SK-N-SH (cell line): ENCODE results near the gene ELMO3. TPM values are rescaled to one million over a fixed set of nuclear protein-coding genes. Genes with fewer than 3 reads are reported as not detected.

ENCODE experiments used
- CTCF ChIA-PET: fragments of 300-600, 350-600 bp; formaldehyde crosslinking; extraction: SDS; loops from one replicate; lab custom pipeline; 2021; lab: Yijun Ruan, JAX
- POLR2A ChIA-PET: fragments of 350-600 bp; sonication (Branson Sonifier 250); formaldehyde crosslinking; extraction: SDS; loops from one replicate; lab custom pipeline; 2020; ENCODE audit warnings: antibody characterized with exemption, inconsistent platforms; lab: Yijun Ruan, JAX
- DNase-seq: peaks from one replicate; pipeline ENCODE4 v3.0.0; 2012
- H2AFZ ChIP-seq: fragments of 200-600 bp; sonication (generic); 2 replicates; pipeline ENCODE4 v1.8.1; 2016; ENCODE audit warnings: antibody characterized with exemption, mild to moderate bottlenecking, low read depth
- H3F3A ChIP-seq: fragments of 200-600 bp; sonication (generic); replicated peaks from 2 replicates; pipeline ENCODE3; 2016; ENCODE audit warnings: antibody characterized with exemption, mild to moderate bottlenecking; ENCODE audit not compliant: insufficient read depth
- H3K27ac ChIP-seq, 2 experiments: fragments of 200-500 bp in 1 of 2; fragments of 200-600 bp in 1 of 2; sonication (Bioruptor generic) in 1 of 2; sonication (generic), shearing (Covaris generic) in 1 of 2; 2 replicates each; pipeline versions ENCODE4 v1.5.1 to v1.6.1; 2014 to 2016; ENCODE audit warnings: low read depth in 2 of 2, inconsistent platforms in 1 of 2, low read length in 1 of 2, mild to moderate bottlenecking in 1 of 2, mixed read lengths in 1 of 2
- H3K27me3 ChIP-seq: fragments of 200-600 bp; sonication (generic), shearing (Covaris generic); 2 replicates; pipeline ENCODE4 v1.6.1; 2016; ENCODE audit warnings: mixed run types; ENCODE audit not compliant: insufficient read depth
- H3K36me3 ChIP-seq, 2 experiments: fragments of 200-500 bp in 1 of 2; fragments of 200-600 bp in 1 of 2; sonication (Bioruptor generic) in 1 of 2; sonication (generic) in 1 of 2; replicated peaks in 1 of 2; 2 replicates each; pipeline versions ENCODE3 to v1.5.1; 2014 to 2016; ENCODE audit warnings: low read length in 1 of 2, mild to moderate bottlenecking in 1 of 2; ENCODE audit not compliant: insufficient read depth in 2 of 2, control insufficient read depth in 1 of 2
- H3K4me1 ChIP-seq, 2 experiments: fragments of 200-500 bp in 1 of 2; fragments of 200-600 bp in 1 of 2; sonication (Bioruptor generic) in 1 of 2; sonication (generic), shearing (Covaris generic) in 1 of 2; 2 replicates each; pipeline versions ENCODE4 v1.5.1 to v1.6.1; 2014 to 2016; ENCODE audit warnings: low read depth in 1 of 2, low read length in 1 of 2, mixed run types in 1 of 2; ENCODE audit not compliant: insufficient read depth in 2 of 2, control insufficient read depth in 1 of 2
- H3K4me2 ChIP-seq: fragments of 200-600 bp; sonication (generic), shearing (Covaris generic); 2 replicates; pipeline ENCODE4 v1.6.1; 2017; ENCODE audit warnings: mixed run types
- H3K4me3 ChIP-seq, 2 experiments: fragments of 200-500 bp in 1 of 2; fragments of 200-600 bp in 1 of 2; sonication (Bioruptor generic) in 1 of 2; sonication (generic), shearing (Covaris generic) in 1 of 2; 2 replicates each; pipeline versions ENCODE4 v1.5.1 to v1.8.1; 2014 to 2016; ENCODE audit warnings: low read depth in 2 of 2, inconsistent platforms in 1 of 2, low read length in 1 of 2, mild to moderate bottlenecking in 1 of 2, mixed read lengths in 1 of 2, moderate library complexity in 1 of 2
- H3K79me2 ChIP-seq: fragments of 200-600 bp; sonication (generic); 2 replicates; pipeline ENCODE4 v1.8.1; 2017; ENCODE audit warnings: mild to moderate bottlenecking; ENCODE audit not compliant: insufficient read depth
- H3K9ac ChIP-seq: fragments of 200-600 bp; sonication (generic); 2 replicates; pipeline ENCODE4 v1.6.1; 2017; ENCODE audit warnings: mixed run types
- H3K9me2 ChIP-seq: fragments of 200-600 bp; sonication (generic); 2 replicates; pipeline ENCODE4 v1.6.1; 2017; ENCODE audit warnings: mixed run types
- H3K9me3 ChIP-seq: fragments of 200-600 bp; sonication (generic); 2 replicates; pipeline ENCODE4 v1.6.1; 2017; ENCODE audit warnings: mixed run types, mild to moderate bottlenecking, moderate library complexity
- H4K20me1 ChIP-seq: fragments of 200-600 bp; sonication (generic); 2 replicates; pipeline ENCODE4 v1.6.1; 2017; ENCODE audit warnings: mild to moderate bottlenecking, mixed run types; ENCODE audit not compliant: insufficient read depth
- EP300 ChIP-seq, 2 experiments: IDR thresholded peaks; 2 replicates each; pipeline versions ENCODE4 v1.4.0 to v1.6.1; 2012; ENCODE audit warnings: borderline replicate concordance in 1 of 2, low read depth in 1 of 2, low read length in 1 of 2
- FOXM1 ChIP-seq: IDR thresholded peaks from 2 replicates; pipeline ENCODE4 v1.4.0; 2012; ENCODE audit warnings: low read depth, mild to moderate bottlenecking
- JUND ChIP-seq: IDR thresholded peaks from 2 replicates; pipeline ENCODE4 v1.4.0; 2012
- MAX ChIP-seq: IDR thresholded peaks from 2 replicates; pipeline ENCODE4 v1.4.0; 2012; ENCODE audit warnings: low read depth
- MXI1 ChIP-seq: IDR thresholded peaks from 2 replicates; pipeline ENCODE4 v1.6.1; 2012; ENCODE audit warnings: mild to moderate bottlenecking, low read depth, low read length, improper control_type of control experiment
- NRF1 ChIP-seq: IDR thresholded peaks from 2 replicates; pipeline ENCODE4 v1.6.1; 2012; ENCODE audit warnings: low read depth, mild to moderate bottlenecking, low read length
- POLR2AphosphoS5 ChIP-seq: IDR thresholded peaks from 2 replicates; pipeline ENCODE4 v1.6.1; 2012; ENCODE audit warnings: low read depth, low read length
- RCOR1 ChIP-seq: fragments of 150-350 bp; IDR thresholded peaks from 2 replicates; pipeline ENCODE4 v1.6.1; 2017; ENCODE audit warnings: antibody characterized with exemption, low read length
- RFX5 ChIP-seq: IDR thresholded peaks from 2 replicates; pipeline ENCODE4 v1.6.1; 2012; ENCODE audit warnings: mild to moderate bottlenecking, improper control_type of control experiment, low read length
- SIN3A ChIP-seq: IDR thresholded peaks from 2 replicates; pipeline ENCODE4 v1.6.1; 2012; ENCODE audit warnings: low read depth, mild to moderate bottlenecking, low read length, moderate library complexity, borderline replicate concordance
- SMC3 ChIP-seq: IDR thresholded peaks from 2 replicates; pipeline ENCODE4 v1.6.1; 2012; ENCODE audit warnings: low read depth, low read length, improper control_type of control experiment
- TEAD4 ChIP-seq: IDR thresholded peaks from 2 replicates; pipeline ENCODE4 v1.4.0; 2012; ENCODE audit warnings: mild to moderate bottlenecking, borderline replicate concordance; ENCODE audit not compliant: insufficient read depth
- WGBS: methylation state at CpG from one replicate; pipeline ENCODE4 v1.1.6; 2017; ENCODE audit warnings: low lambda C conversion rate; 5-methylcytosine and 5-hydroxymethylcytosine counted together
- polyA plus RNA-seq, 3 experiments: library from polyadenylated mRNA; depleted of rRNA; stranded (reverse); fragments of >200 nt; gene quantifications; 2 replicates each; pipeline ENCODE4 v1.2.3, GENCODE V29; 2012
- TF ChIP-seq, protein P1 (sequence below): IDR thresholded peaks from 2 replicates; pipeline ENCODE4 v1.4.0; 2012; ENCODE audit warnings: low read depth, borderline replicate concordance

ELMO3 gene
- polyA plus RNA-seq, 1 of the 3 experiments (the other 2 are of a cell fraction), result 2.3 TPM

GRCh38 chr16:67228905-67229304 lies 30.0 kb downstream of the ELMO3 start (continued):
- TF ChIP-seq, protein P1, sequence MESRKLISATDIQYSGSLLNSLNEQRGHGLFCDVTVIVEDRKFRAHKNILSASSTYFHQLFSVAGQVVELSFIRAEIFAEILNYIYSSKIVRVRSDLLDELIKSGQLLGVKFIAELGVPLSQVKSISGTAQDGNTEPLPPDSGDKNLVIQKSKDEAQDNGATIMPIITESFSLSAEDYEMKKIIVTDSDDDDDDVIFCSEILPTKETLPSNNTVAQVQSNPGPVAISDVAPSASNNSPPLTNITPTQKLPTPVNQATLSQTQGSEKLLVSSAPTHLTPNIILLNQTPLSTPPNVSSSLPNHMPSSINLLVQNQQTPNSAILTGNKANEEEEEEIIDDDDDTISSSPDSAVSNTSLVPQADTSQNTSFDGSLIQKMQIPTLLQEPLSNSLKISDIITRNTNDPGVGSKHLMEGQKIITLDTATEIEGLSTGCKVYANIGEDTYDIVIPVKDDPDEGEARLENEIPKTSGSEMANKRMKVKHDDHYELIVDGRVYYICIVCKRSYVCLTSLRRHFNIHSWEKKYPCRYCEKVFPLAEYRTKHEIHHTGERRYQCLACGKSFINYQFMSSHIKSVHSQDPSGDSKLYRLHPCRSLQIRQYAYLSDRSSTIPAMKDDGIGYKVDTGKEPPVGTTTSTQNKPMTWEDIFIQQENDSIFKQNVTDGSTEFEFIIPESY, result no peak
- no peak for TF ChIP-seq POLR2AphosphoS5
- TF ChIP-seq SIN3A, result no peak
- no peak for TF ChIP-seq RFX5
- TF ChIP-seq SMC3, result no peak
- TF ChIP-seq TEAD4, result no peak
- TF ChIP-seq, all 33 proteins: peak for 0

GRCh38 chr16:67229906-67230808 lies 31.2 kb downstream of the ELMO3 start:
- Histone ChIP-seq H3K4me2 (no peak overlapping the region), H3K27me3 (no peaks in the 10 kb centered on the region), H3K36me3 (peaks cover 34 to 52% of the 10 kb centered on the region in 2 experiments), H3K9me2 (no peaks in the 10 kb centered on the region), H3F3A (peaks cover 28% of the 10 kb centered on the region), H3K9ac (no peak overlapping the region), H4K20me1 (no peaks in the 10 kb centered on the region), H3K9me3 (no peaks in the 10 kb centered on the region), H3K4me1 (peaks cover 0 to 22% of the 10 kb centered on the region in 2 experiments; a peak in 2 of 4 replicates), H3K79me2 (peaks cover 40% of the 10 kb centered on the region), H3K4me3 (no peak overlapping the region), H2AFZ (no peak overlapping the region), H3K27ac (no peak overlapping the region)
- ChIA-PET POLR2A (no interaction called here), CTCF (interaction anchor here (1.5 kb wide), 1 partner anchor 18 kb away, joined by 4 read pairs; no protein-coding TSS in a partner anchor)
- TF ChIP-seq EP300 (IDR thresholded peaks at IDR 0.05; ENCODE audit: borderline replicate concordance in 1 of 2, low read depth in 1 of 2, low read length in 1 of 2), result no peak
- TF ChIP-seq MXI1, result no peak
- no peak for TF ChIP-seq JUND
- no peak for TF ChIP-seq RFX5
- TF ChIP-seq TEAD4, result no peak
- no peak for TF ChIP-seq FOXM1
- TF ChIP-seq RCOR1, result no peak
- no peak for TF ChIP-seq NRF1
- TF ChIP-seq MAX, result no peak
- WGBS, result 93% methylated on average over 16 of the region's 32 CpGs
- DNase-seq, result no peak
